Measurements from ENCODE around the gene YJEFN3.

YJEFN3 gene, protein sequence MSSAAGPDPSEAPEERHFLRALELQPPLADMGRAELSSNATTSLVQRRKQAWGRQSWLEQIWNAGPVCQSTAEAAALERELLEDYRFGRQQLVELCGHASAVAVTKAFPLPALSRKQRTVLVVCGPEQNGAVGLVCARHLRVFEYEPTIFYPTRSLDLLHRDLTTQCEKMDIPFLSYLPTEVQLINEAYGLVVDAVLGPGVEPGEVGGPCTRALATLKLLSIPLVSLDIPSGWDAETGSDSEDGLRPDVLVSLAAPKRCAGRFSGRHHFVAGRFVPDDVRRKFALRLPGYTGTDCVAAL

DNA sequence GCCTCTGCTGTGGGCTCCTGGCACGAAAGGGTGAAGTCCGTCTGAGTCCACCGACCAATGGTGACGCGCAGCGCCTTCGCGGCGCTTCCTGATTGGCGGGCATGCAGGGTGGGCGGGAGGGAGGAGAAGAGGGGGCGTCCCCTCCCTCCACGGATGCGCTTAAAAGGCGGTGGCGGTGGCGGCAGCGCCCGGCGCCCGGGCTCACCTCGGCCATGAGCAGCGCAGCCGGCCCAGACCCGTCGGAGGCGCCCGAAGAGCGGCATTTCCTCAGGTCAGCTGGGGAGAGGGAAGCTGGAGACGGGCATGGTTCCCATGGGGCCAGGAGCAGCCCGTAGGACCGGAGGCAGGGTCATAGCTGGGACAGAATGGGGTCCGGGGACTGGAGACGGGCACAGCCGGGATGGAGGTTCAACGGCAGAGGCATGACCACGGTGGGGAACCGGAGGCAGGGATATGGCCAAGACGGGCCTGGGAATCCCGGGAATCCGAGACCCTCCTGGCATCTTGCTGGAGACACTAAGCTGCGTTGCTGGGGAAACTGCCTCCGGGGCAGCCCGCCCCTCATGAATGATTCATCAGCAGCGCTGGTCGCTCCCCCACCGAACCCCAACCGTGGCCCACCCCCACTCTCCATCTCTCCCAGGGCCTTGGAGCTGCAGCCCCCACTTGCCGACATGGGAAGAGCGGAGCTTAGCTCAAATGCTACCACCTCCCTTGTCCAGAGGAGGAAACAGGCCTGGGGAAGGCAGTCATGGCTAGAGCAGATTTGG lies at the start of gene YJEFN3:
Gene YJEFN3 (plus strand): TSS at position 191 of the 770 bp plus-strand sequence. CDS start 22 bp downstream, at position 213.
- no peak for DNase-seq (ENCODE audit: low read depth, low spot score)

DNA sequence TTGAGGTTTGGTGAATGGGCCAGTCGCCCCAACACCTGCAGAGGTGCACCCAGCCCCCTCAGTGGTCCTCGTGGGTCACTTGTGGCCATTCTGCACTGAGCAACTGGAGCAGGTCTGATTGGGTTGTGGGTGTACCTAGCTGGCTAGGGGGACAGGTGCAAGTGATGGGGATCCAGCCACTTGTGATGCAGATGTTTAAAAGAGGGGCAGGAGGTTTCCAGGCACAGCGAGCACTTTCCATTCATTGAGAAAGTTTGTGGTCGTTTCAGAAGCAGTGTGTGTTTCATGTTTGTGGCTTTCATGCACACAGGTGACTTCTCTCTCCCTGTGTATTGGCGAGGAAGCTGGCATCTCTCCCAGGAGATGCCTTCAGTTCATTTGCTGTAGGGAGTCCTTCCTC lies 48.0 kb upstream of the YJEFN3 start:
- no peak for DNase-seq (ENCODE audit: low read depth, low spot score)

DNA sequence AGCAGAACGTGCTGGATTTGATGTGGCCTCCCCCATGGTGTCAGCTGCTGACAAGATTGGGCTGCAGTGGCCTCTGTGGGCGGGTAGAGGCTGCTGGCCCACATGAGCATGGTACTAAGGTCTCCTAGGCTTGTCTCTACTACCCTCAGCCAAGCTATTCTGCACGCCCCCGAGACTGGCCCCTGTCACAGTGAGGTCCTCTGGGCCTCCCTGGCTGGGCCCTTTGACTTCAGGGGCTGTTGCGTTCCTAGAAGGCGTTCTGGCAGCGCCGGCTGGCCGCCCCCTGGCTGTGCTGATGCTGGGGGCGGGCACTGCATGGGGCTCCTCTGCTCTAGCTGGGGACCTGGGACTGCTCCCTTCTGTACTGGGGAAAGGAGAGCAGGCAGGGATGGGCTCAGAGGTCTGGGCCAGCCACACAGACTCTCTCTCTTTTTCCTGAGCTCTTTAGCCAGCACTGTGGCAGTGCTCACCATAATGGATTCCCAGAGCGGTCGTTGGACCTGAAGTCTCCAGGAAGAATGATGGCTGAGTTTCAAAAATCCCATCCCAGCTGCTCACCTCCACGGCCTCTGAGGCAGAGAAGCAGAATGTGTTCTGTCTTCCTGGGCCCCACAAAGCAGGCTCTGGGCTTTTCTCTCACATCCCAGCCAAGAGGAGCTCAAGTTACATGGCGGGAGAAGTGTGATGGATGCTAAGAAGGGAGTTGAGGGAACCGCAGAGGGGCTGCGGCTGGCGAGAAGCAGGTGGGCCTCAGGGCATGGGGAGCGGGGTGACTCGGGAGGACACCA lies 45.7 kb upstream of the YJEFN3 start:
- no peak for DNase-seq (ENCODE audit: low read depth, low spot score)

DNA sequence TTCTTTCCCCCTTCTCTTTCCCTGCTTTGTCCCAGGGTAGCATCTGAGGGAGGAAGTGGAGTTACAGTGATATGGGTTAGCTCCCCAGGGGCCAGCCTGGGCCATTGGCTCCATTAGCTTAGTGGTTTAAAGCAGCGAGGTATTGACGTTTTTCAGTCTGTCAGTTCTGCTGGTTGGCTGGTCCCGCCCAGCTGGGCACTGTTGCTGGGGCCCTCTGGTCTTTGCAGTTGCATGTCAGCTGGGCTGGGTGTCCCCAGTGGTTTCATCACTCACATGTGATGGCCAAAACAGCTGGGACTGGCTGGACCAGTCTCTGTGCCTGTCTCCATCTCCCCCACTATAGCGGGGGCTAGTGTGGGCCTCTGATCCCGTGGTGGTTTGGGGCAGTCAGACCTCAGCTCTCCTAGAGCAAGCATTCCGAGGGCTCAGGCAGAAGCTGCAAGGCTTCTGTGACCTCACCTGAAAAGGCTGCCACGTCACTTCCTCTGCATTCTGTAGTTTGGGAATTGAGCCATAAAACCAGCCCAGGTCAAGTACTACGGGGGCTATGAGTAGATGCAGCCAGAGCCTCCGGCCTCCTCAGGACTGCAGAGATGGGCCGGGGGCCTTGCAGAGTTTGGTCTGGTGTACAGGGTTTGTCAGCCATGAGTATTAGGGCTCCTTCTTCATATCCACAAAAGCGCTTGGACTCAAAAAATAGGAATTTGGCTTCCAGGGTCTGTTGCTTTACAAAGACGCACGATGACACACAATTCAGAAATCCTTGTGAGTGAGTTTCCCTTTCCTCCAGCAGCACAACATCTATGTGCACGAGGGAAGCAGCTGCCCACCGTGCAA lies 43.3 kb upstream of the YJEFN3 start:
- DNase-seq (ENCODE audit: low read depth, low spot score) = no peak

DNA sequence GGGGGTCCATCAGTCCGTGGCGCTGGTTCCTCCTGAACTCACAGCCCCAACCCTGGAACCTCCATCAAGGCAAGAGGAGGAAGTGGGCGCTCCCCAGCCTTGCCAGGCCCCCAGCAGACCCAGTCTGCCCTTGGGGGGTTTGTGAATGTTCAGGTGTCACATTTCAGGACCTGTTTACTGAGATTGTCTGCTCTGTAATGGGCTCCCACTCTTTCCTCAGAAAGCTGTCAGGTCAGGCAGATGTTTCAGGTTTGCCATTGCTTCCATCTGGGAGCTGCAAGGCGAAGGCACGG lies 42.8 kb upstream of the YJEFN3 start:
- no peak for DNase-seq (ENCODE audit: low read depth, low spot score)

DNA sequence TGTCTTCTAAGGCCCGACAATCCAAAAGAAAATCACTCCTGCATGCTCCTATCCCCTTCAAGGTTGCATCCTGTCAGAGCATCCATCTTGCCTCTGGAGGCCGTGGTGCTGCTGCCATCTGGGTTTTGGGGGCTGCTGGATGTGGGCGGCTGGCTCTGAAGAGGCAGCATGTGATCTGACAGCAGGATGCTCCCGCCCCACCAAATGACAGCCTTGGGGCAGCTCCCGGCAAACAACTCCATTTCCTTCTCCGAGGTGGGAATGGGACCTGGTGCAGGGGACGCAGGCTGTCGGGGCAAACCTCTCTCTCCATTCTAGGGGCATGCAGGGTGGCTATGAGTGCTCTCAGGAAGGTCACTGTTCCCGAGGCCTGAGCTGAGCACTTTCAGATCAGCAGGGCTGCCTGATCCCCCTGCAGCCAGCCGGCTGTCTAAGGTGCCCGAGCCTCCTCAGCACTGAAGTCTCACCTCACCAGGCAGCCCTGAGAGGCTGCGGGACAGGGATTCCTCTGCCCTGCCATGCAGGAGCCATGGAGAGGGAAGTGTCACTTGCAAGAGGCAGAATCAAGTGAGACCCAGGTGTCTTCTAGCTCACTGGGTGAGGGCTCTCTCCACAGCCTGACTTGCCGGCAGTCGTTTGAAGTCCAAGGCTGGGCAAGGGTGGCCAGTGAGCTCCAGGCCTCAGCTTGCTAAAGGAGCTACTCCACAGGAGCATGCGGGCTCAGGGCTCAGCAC lies 42.2 kb upstream of the YJEFN3 start:
- no peak for DNase-seq (ENCODE audit: low read depth, low spot score)

DNA sequence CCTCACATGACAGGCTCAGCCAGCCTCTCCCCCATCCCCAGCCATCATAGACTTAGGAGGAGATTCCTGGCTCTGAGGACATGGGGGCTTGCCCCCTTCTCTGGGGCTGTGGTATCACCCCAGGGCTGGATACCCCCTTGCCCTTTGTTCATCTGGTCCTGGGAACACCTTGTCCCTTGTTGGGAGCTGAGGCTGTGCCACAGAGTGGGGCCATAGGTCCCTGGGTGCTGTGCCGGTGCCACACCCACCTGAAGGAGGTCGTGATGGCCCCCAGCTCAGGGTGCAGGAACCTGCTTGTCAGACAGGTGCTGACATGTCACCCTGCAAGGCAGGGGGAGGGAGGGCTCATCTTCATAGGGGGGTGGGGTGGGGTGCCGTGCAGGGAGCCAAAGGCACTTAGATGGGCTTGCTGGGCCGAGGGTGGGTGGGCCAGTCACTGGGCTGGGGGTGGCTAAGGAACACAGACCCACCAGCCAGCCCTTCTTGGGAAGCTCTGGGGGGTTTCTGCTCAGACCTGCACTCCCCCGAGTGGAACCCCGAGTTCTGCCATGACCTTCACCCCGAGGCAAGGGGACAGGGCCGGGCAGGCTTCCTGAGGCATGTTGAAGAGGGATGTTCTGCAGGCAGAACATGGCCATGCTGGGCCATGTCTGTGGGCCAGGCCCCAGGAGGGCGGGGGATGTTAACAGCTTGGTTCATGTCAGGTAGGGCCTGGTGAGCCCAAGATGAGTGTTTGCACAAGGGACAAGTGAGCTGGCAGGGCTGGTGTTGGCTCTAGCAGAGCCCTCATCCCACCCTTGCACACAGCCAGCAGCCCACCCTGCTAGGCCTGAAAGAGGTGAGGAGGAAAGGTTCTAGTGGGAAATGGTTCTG lies 41.4 kb upstream of the YJEFN3 start:
- DNase-seq (ENCODE audit: low read depth, low spot score) = no peak

DNA sequence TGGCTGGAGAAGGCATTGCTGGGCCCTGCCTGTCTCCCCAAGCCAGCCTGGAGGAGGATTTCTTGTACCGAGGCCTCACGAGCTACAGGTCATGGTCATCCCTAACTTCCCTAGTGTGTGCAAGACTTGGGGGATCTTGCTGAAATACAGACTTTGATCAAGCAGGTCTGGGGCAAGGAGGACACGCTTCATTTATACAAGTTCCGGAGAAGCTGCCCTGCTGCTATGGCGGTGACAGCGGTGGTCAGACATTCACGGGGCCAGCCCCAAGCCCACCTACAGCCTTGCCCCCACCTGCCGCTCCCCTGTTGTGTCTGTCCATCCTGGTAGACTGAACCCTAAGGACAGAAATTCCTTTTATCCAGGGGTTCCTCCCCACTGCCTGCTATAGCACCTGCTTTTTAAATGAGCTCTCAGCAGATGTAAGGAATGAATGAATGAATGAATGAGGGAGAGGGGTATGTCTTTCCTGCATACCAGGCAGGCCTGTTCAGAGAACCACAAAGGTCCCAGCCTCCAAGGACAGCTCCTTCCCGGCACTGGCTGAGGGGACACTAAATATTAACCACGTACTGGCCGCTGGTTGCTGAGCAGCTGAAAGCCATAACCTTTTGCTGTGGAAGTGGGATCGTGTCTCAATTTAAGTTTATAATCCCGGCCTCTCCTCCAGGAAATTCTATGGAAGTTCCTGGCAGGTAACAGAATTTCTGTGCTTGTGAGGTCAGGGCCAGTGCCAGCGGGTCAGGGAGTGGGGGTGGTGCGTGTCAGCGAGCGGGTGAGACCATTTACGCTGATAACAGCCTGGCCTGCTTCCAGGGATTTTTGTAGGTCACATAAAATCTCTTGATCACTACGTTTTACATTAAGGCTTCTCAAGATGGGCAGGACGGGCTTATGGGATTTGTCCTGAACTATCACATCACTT lies 40.5 kb upstream of the YJEFN3 start:
- DNase-seq (ENCODE audit: low read depth, low spot score) = no peak

DNA sequence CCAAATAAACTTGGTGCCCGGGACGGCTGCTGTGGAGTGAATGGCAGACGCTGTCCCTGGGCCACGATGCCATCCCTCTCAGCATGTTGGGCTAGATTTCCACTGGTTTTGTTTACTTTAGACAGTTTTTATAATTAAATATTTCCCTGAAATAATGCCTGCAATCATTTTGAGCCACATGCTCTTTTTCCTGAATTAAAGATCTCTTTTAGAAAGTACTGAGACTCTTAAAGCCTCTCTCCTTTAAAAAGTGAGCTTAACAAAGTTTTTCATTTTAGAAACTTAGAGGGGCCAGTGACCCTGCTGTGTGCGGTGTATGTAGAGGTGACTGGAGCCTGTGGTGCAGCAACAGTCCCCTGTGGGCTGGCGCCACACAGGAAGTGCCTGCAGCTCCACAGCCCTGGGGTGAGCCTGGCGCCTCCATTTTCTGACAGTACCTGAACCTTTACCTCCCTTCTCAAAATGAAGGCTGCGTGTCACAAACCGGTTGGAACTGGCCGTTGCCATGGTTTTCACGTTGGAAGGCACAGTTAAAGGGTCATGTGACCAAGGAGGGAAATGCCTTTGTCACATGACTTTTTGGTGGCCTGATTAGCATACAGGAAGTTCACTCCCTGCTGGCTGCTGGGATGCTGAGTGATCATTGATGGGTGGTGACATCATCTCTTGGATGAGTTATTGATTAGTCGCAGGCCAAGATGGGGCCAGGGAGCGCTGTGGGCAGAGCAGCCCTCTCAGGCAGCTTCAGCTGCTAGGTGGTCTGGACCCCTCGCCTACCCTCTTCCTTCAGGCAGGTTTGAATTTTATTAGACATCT lies 39.6 kb upstream of the YJEFN3 start:
- DNase-seq (ENCODE audit: low read depth, low spot score) = peak; percentile 38

DNA sequence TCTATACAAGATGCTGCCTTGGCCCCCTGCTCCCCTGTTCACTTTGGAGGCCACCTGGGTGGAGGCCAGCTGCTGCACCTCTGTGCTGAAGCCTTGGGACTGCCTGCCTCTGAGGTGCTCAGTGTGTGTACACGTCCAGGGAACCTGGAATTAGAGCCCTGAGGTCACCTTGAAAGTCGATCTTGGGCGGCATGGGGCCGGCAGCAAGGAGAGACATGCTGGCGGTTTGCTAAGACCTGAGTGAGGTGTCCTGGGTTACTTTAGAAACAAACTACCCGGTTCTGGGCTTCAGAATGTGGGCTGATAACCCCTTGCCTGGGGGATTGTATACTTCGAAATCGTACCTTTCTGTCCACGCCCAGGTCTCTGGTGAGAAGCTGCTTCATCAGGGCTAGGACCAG lies 38.9 kb upstream of the YJEFN3 start:
- DNase-seq (ENCODE audit: low read depth, low spot score) = no peak

DNA sequence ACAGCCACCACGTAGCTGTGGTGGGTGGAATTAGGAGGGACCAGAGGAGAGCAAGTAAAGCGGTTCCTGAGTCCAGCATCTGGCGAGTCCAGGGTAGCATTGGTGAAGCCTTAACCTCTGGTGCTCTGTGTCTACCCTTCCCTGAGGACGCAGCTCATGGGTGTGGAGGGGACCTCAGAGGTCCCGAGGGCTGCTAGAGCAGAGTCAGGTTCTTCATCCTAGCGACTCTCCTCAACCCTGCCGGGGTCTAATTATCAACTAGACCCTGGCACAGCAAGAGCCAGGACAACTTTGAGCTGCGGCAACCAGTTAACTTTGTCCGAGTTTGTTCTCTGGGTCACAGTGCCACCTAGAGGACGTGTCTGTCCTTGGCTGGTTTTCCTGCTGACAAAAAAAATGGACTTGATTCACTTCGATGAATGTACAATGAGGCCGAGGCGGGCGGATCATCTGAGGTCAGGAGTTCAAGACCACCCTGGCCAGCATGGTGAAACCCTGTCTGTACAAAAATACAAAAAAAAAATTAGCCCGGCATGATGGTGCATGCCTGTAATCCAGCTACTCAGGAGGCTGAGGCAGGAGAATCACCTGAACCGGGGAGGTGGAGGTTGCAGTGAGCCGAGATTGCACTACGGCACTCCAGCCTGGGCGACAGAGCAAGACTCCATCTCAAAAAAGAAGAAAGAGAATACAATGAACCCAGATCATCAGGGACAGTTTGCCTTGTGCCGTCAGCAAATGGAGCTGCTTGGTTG lies 38.3 kb upstream of the YJEFN3 start:
- DNase-seq (ENCODE audit: low read depth, low spot score) = peak; percentile 52

DNA sequence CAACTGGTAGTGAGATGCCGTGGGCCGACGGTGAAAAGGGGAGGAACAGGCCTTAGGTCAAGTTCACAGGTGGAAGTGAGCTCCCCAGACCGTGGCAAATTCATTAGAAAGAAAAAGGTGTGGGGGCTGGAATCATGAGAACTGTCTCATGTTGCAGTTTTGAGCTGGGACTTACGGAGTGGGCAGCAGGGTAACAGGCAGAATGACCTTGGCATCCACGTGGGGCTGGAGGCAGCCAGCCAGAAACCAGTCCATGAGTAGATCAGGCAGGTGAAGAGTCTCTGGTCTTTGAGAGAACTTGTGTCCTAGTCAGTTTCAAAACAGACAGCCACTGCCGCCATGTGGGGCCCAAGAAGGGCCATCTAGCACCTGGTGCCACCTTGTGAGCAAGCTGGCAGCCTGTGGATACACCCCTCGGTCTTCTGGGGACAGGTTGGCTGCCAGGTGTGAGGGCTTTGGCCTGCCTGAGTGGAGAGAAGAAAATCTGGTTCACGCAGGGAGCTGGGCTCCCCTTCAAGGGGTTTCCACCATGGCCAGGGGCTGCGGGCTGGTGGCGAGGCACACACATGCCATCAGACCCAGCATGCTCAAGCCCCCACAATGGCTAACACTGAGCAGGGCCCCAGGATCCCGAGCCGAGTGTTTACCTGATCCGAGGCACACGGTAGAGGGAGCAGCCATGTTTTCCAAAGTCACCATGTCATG lies 37.2 kb upstream of the YJEFN3 start:
- DNase-seq (ENCODE audit: low read depth, low spot score) = no peak

DNA sequence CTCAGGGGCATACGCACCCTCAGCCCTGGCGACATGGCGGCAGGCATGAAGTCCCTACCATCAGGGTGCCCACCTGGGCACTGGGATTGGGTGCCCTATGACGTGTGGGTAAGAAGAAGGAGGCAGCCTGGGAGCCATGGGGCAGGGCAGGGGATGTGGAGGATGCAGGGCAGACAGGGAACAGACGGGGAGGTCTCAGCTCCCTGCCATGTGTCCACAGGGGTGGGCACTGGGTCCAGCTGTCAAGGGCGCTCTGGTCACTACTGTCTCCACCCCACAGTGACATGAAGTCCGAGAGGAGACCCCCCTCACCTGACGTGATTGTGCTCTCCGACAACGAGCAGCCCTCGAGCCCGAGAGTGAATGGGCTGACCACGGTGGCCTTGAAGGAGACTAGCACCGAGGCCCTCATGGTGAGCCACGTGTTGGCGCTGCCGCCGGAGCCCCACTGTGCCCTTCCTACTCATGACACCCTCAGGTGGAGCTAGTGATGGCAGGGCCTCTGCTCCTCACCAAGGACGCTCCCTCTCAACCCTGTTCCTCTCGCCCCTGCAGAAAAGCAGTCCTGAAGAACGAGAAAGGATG lies 36.6 kb upstream of the YJEFN3 start:
- no peak for DNase-seq (ENCODE audit: low read depth, low spot score)

DNA sequence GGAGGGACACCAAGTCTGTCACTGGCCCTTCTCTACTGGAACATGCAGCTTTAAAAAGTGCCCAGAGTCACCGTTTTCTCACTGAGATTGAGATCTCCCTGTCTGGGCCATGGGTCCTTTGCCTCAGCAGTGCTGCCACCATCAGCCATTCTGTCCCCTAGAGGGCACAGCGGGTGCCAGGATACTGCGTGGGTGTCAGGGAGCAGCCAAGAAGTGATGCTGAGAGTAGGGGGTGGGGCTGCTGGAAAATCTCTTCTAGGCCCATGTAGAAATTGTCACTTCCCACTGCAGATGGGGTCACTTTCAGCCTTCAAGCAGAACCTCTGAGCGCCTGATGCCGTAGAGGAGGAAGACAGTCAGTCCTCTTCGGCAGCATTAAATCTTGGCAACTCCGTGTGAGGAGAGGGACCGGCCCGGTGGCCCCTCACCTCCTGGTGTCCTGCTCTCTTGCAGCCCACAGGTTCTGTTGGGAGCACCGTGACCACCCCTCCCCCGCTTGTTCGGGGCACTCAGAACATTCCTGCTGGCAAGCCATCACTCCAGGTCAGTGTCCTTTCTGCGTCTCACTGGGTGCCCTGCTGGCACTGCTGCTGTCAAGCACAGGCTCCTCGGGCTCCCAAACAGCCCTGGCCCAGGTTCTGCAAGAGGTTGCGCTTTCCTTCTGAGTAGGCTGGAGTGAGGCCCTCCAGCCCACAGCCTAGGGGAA lies 34.7 kb upstream of the YJEFN3 start:
- no peak for DNase-seq (ENCODE audit: low read depth, low spot score)
